H9 (cell line): ENCODE results near the gene UBE2J1. TPM values are rescaled to one million over a fixed set of nuclear protein-coding genes. Genes with fewer than 3 reads are reported as not detected.
A peak's percentile ranks its signal among the peaks of the same experiment; 100 is the strongest.

ENCODE experiments used
- DNase-seq: peaks from one replicate; pipeline ENCODE4 v3.0.0-alpha.2; 2017
- H2AFZ ChIP-seq: one replicate; pipeline ENCODE4 v1.6.1; 2013; ENCODE audit warnings: mild to moderate bottlenecking, low read length, control low read depth, moderate library complexity
- H2AK5ac ChIP-seq: 2 replicates; pipeline ENCODE4 v1.6.1; 2013; ENCODE audit warnings: low read length, control low read depth, mixed read lengths; ENCODE audit not compliant: insufficient read length
- H2BK120ac ChIP-seq: one replicate; pipeline ENCODE4 v1.6.1; 2013; ENCODE audit warnings: low read depth, mild to moderate bottlenecking, low read length, control low read depth, inconsistent platforms; ENCODE audit not compliant: poor library complexity, severe bottlenecking
- H2BK12ac ChIP-seq: 2 replicates; pipeline ENCODE4 v1.6.1; 2013; ENCODE audit warnings: low read length, control low read depth, mixed read lengths, low read depth; ENCODE audit not compliant: insufficient read length
- H2BK15ac ChIP-seq: 2 replicates; pipeline ENCODE4 v1.6.1; 2013; ENCODE audit warnings: low read depth, low read length, control low read depth
- H2BK20ac ChIP-seq: one replicate; pipeline ENCODE4 v1.6.1; 2013; ENCODE audit warnings: low read depth, mild to moderate bottlenecking, low read length, control low read depth, inconsistent platforms; ENCODE audit not compliant: poor library complexity, severe bottlenecking
- H2BK5ac ChIP-seq: 2 replicates; pipeline ENCODE4 v1.6.1; 2013; ENCODE audit warnings: low read length, control low read depth, mixed read lengths; ENCODE audit not compliant: insufficient read length
- H3K14ac ChIP-seq: 2 replicates; pipeline ENCODE4 v1.6.1; 2013; ENCODE audit warnings: low read length, control low read depth; ENCODE audit not compliant: insufficient read depth
- H3K18ac ChIP-seq: 2 replicates; pipeline ENCODE4 v1.6.1; 2013; ENCODE audit warnings: low read depth, mild to moderate bottlenecking, mixed read lengths, low read length, control low read depth; ENCODE audit not compliant: insufficient read length
- H3K23ac ChIP-seq: 2 replicates; pipeline ENCODE4 v1.6.1; 2013; ENCODE audit warnings: low read length, control low read depth, mixed read lengths, low read depth; ENCODE audit not compliant: insufficient read length
- H3K23me2 ChIP-seq: 2 replicates; pipeline ENCODE4 v1.6.1; 2013; ENCODE audit warnings: low read depth, mild to moderate bottlenecking, mixed read lengths, low read length, control low read depth; ENCODE audit not compliant: insufficient read length, poor library complexity, severe bottlenecking
- H3K27ac ChIP-seq: 2 replicates; pipeline ENCODE4 v1.5.1; 2013; ENCODE audit warnings: low read length, control low read depth, mixed read lengths, low read depth; ENCODE audit not compliant: insufficient read length
- H3K27me3 ChIP-seq: 2 replicates; pipeline ENCODE4 v1.6.1; 2013; ENCODE audit warnings: low read length, control low read depth, inconsistent platforms; ENCODE audit not compliant: insufficient read depth
- H3K4ac ChIP-seq: 2 replicates; pipeline ENCODE4 v1.6.1; 2013; ENCODE audit warnings: low read depth, mild to moderate bottlenecking, control low read depth, inconsistent platforms, low read length, moderate library complexity
- H3K4me1 ChIP-seq: 2 replicates; pipeline ENCODE4 v1.6.1; 2013; ENCODE audit warnings: low read length, control low read depth, inconsistent platforms; ENCODE audit not compliant: insufficient read depth
- H3K4me2 ChIP-seq: 2 replicates; pipeline ENCODE4 v1.6.1; 2013; ENCODE audit warnings: low read length, control low read depth, mixed read lengths; ENCODE audit not compliant: insufficient read length, insufficient read depth
- H3K56ac ChIP-seq: 2 replicates; pipeline ENCODE4 v1.6.1; 2013; ENCODE audit warnings: low read depth, mild to moderate bottlenecking, mixed read lengths, low read length, control low read depth; ENCODE audit not compliant: insufficient read length
- H3K79me1 ChIP-seq: 2 replicates; pipeline ENCODE4 v1.6.1; 2013; ENCODE audit warnings: low read depth, mild to moderate bottlenecking, moderate library complexity, low read length, control low read depth, inconsistent platforms; ENCODE audit not compliant: insufficient read depth, poor library complexity, severe bottlenecking
- H3K79me2 ChIP-seq: 2 replicates; pipeline ENCODE4 v1.6.1; 2013; ENCODE audit warnings: low read length, control low read depth, inconsistent platforms; ENCODE audit not compliant: insufficient read depth
- H3K9ac ChIP-seq: 2 replicates; pipeline ENCODE4 v1.6.1; 2013; ENCODE audit warnings: low read length, control low read depth, mixed read lengths; ENCODE audit not compliant: insufficient read length; ENCODE audit errors: extremely low read depth
- H3K9me3 ChIP-seq: one replicate; pipeline ENCODE4 v1.6.1; 2013; ENCODE audit warnings: low read depth, low read length, inconsistent platforms; ENCODE audit not compliant: control insufficient read depth
- H3T11ph ChIP-seq: one replicate; pipeline ENCODE4 v1.6.1; 2013; ENCODE audit warnings: mild to moderate bottlenecking, low read length, control low read depth, inconsistent platforms
- H4K20me1 ChIP-seq: one replicate; pipeline ENCODE4 v1.6.1; 2013; ENCODE audit not compliant: control insufficient read depth, insufficient read length, insufficient read depth
- H4K5ac ChIP-seq: 2 replicates; pipeline ENCODE4 v1.6.1; 2013; ENCODE audit warnings: low read depth, mild to moderate bottlenecking, mixed read lengths, low read length, control low read depth; ENCODE audit not compliant: insufficient read length
- H4K8ac ChIP-seq: replicated peaks from 2 replicates; pipeline ENCODE4 v1.6.1; 2013; ENCODE audit warnings: low read length, control low read depth, mixed read lengths, low read depth; ENCODE audit not compliant: insufficient read length
- H4K91ac ChIP-seq: 2 replicates; pipeline ENCODE4 v1.6.1; 2013; ENCODE audit warnings: low read depth, mild to moderate bottlenecking, moderate library complexity, mixed read lengths, low read length, control low read depth; ENCODE audit not compliant: insufficient read length
- H3K27ac Mint-ChIP-seq, 3 experiments: 2 replicates in 2 of 3; 3 replicates in 1 of 3; pipeline ENCODE4 v1.8.0; 2020 to 2021; ENCODE audit warnings: mixed read lengths in 3 of 3, mild to moderate bottlenecking in 1 of 3, moderate library complexity in 1 of 3
- H3K27me3 Mint-ChIP-seq: 2 replicates; pipeline ENCODE4 v1.8.0; 2021; ENCODE audit warnings: low read depth, mild to moderate bottlenecking, moderate library complexity, mixed read lengths
- H3K36me3 Mint-ChIP-seq, 3 experiments: 2 replicates in 2 of 3; 3 replicates in 1 of 3; pipeline ENCODE4 v1.8.0; 2020 to 2021; ENCODE audit warnings: low read depth in 3 of 3, mixed read lengths in 3 of 3; ENCODE audit not compliant: insufficient read depth in 1 of 3
- H3K4me1 Mint-ChIP-seq, 2 experiments: 2 replicates each; pipeline ENCODE4 v1.8.0; 2020; ENCODE audit warnings: mixed read lengths in 2 of 2
- H3K4me3 Mint-ChIP-seq, 2 experiments: 2 replicates in 1 of 2; 3 replicates in 1 of 2; pipeline ENCODE4 v1.8.0; 2020 to 2021; ENCODE audit warnings: mild to moderate bottlenecking in 2 of 2, mixed read lengths in 2 of 2, moderate library complexity in 1 of 2
- H3K9me3 Mint-ChIP-seq, 2 experiments: 2 replicates in 1 of 2; 3 replicates in 1 of 2; pipeline ENCODE4 v1.8.0; 2020; ENCODE audit warnings: mild to moderate bottlenecking in 2 of 2, mixed read lengths in 2 of 2, moderate library complexity in 1 of 2
- CTCF ChIP-seq: fragments of 200-600 bp; sonication (generic); conservative IDR thresholded peaks from 3 replicates; pipeline ENCODE4 v1.8.0; 2021; ENCODE audit warnings: antibody characterized with exemption, mild to moderate bottlenecking
- WGBS: extraction: QIAGEN DNeasy Blood & Tissue Kit; methylation state at CpG from one replicate; pipeline ENCODE4 v1.1.7; 2013; ENCODE audit warnings: missing lambda C conversion rate, low lambda C conversion rate, mixed read lengths; ENCODE audit not compliant: insufficient read length; ENCODE audit errors: extremely low coverage; 5-methylcytosine and 5-hydroxymethylcytosine counted together
- total RNA-seq: library from RNA; stranded (reverse); gene quantifications from 2 replicates; pipeline ENCODE4 v1.2.1, GENCODE V29; 2021

Gene UBE2J1
- total RNA-seq, 1 experiment from 2014 or later: 13.1 TPM

- Histone ChIP-seq H2AK5ac (no peak overlapping the region), H3K27ac (no peak overlapping the region), H4K8ac (no peak overlapping the region), H3K23ac (no peak overlapping the region), H3T11ph (no peak overlapping the region), H3K9me3 (no peaks in the 10 kb centered on the region), H2BK5ac (no peak overlapping the region), H2BK15ac (no peak overlapping the region), H2BK120ac (no peak overlapping the region), H3K4ac (no peak overlapping the region), H3K79me2 (no peaks in the 10 kb centered on the region), H3K23me2 (no peaks in the 10 kb centered on the region), H4K91ac (no peak overlapping the region), H3K14ac (no peak overlapping the region), H4K5ac (no peak overlapping the region), H3K4me1 (no peaks in the 10 kb centered on the region), H3K56ac (no peak overlapping the region), H3K18ac (no peak overlapping the region), H2BK20ac (no peak overlapping the region), H2BK12ac (no peak overlapping the region), H4K20me1 (no peaks in the 10 kb centered on the region), H3K27me3 (no peaks in the 10 kb centered on the region; the same call in 1 of the 2 replicates), H3K4me2 (no peak overlapping the region), H3K79me1 (no peaks in the 10 kb centered on the region), H3K9ac (no peak overlapping the region), H2AFZ (no peak overlapping the region)
- DNase-seq: no peak
- H3K4me3 Mint-ChIP-seq: no peak overlapping the region
- H3K4me1 Mint-ChIP-seq: peaks cover 18 to 24% of the 10 kb centered on the region in 2 experiments
- TF ChIP-seq CTCF: no peak
- no peaks in the 10 kb centered on the region; a peak in 1 of 5 replicates for H3K9me3 Mint-ChIP-seq
- H3K36me3 Mint-ChIP-seq: no peaks in the 10 kb centered on the region; a peak in 1 of 7 replicates
- no CpG with 5 or more reads among the region's 15 CpGs for WGBS
- H3K27me3 Mint-ChIP-seq: no peaks in the 10 kb centered on the region; the same call in 1 of the 2 replicates
- H3K27ac Mint-ChIP-seq: peak overlapping the region in 1 of 3 experiments; percentile 21; a peak in 2 of 7 replicates
Measured at GRCh38 chr6:89284963-89285735, 67.4 kb downstream of the UBE2J1 start.
